ENCODE measurements around the gene UBA3. TPM values are rescaled to one million over a fixed set of nuclear protein-coding genes. Genes with fewer than 3 reads are reported as not detected.
A peak's percentile ranks its signal among the peaks of the same experiment; 100 is the strongest.

Gene UBA3
- total and polyA plus RNA-seq, 8 donors = 33.4 to 99.3 (median 44.5) TPM

DNA sequence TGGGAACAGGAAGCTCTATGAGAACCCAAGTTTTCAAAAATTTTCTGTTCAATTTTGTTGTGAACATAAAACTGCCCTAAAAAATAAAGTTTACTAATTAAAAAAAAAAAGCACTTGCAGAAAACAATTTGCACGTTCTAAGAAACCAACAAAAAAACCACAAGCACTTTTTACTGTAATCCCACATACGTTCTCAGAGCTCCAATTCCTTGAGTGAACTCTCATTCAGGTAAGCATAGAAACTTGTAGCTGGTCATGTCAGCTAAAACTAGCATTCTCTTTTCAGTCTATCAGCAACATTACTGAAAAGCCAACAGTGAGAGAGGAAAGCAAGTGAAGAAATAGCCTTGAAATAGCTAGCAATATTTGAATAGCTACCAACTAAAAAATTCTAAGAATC is 16.5 kb downstream of the UBA3 start:
- DNase-seq = no peak
- H3K36me3 ChIP-seq = peaks cover 17 to 74% (median 65%) of the 10 kb centered on the region in 4 donors
- 75 to 85% (median 81%) methylated on average over 2 of the region's 2 CpGs for WGBS, 5 donors

DNA sequence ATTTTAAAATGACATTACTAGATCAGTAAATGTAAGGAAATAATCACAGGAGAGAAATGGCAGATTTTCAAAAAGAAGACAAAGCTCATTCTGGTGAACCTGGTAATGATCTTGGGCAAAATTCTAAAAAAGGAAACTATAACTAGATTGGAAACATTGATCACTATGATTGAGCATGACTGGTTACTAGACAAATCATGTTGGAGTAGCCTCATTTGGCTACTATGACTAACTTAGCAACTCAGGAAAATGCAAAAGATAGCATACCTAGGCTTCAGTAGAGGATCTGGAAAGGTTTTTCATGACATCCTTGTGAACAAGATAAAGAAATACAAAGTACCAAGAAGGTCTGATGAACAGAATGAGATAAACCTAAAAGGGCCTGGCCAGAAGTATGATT is 20.5 kb downstream of the UBA3 start:
- Histone ChIP-seq H3K9me3 (no peaks in the 10 kb centered on the region), H3K27me3 (no peaks in the 10 kb centered on the region), H3K36me3 (peaks cover 22 to 90% (median 88%) of the 10 kb centered on the region in 4 donors), H3K4me1 (no peaks in the 10 kb centered on the region), H3K27ac (peak overlapping the region in 1 of 5 donors; percentile 34), H3K4me3 (no peak overlapping the region)
- DNase-seq = no peak
- intact Hi-C loops (cut with DNase I; ENCODE audit: low total_unique reads) = no loop called here
- TF ChIP-seq POLR2AphosphoS5 (IDR thresholded peaks at IDR 0.05) = no peak
- TF ChIP-seq EP300 (IDR thresholded peaks at IDR 0.05) = no peak
- TF ChIP-seq, protein P1, sequence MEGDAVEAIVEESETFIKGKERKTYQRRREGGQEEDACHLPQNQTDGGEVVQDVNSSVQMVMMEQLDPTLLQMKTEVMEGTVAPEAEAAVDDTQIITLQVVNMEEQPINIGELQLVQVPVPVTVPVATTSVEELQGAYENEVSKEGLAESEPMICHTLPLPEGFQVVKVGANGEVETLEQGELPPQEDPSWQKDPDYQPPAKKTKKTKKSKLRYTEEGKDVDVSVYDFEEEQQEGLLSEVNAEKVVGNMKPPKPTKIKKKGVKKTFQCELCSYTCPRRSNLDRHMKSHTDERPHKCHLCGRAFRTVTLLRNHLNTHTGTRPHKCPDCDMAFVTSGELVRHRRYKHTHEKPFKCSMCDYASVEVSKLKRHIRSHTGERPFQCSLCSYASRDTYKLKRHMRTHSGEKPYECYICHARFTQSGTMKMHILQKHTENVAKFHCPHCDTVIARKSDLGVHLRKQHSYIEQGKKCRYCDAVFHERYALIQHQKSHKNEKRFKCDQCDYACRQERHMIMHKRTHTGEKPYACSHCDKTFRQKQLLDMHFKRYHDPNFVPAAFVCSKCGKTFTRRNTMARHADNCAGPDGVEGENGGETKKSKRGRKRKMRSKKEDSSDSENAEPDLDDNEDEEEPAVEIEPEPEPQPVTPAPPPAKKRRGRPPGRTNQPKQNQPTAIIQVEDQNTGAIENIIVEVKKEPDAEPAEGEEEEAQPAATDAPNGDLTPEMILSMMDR (IDR thresholded peaks at IDR 0.05) = no peak
- no peak for TF ChIP-seq POLR2A (IDR thresholded peaks at IDR 0.05)

More for the DNA sequence above, 16.5 kb downstream of the UBA3 start:
- intact Hi-C loops (cut with DNase I; ENCODE audit: low total_unique reads) = no loop called here
- H3K27me3 ChIP-seq = no peaks in the 10 kb centered on the region
- no peak for TF ChIP-seq POLR2AphosphoS5 (IDR thresholded peaks at IDR 0.05)
- no peak for TF ChIP-seq EP300 (IDR thresholded peaks at IDR 0.05)
- TF ChIP-seq, protein P1 (IDR thresholded peaks at IDR 0.05) = no peak
- no peak for TF ChIP-seq POLR2A (IDR thresholded peaks at IDR 0.05)
- H3K4me1 ChIP-seq = no peaks in the 10 kb centered on the region
- no peak overlapping the region for H3K27ac ChIP-seq
- no peaks in the 10 kb centered on the region for H3K9me3 ChIP-seq
- no peak overlapping the region for H3K4me3 ChIP-seq

DNA sequence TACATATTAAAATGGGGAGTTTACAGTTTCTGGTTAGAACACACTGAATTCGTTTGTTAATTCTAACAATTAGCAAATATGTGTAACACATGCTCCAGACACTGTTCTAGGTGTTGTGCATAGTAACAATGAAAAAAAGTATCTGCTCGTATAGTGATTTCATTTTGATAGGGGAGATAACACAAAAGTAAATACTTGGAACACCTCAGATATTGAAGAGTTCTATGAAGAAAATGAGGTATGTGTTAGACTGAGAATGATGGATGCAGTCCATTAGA is 21.3 kb downstream of the UBA3 start:
- H3K36me3 ChIP-seq = peaks cover 22 to 96% (median 93%) of the 10 kb centered on the region in 4 donors

DNA sequence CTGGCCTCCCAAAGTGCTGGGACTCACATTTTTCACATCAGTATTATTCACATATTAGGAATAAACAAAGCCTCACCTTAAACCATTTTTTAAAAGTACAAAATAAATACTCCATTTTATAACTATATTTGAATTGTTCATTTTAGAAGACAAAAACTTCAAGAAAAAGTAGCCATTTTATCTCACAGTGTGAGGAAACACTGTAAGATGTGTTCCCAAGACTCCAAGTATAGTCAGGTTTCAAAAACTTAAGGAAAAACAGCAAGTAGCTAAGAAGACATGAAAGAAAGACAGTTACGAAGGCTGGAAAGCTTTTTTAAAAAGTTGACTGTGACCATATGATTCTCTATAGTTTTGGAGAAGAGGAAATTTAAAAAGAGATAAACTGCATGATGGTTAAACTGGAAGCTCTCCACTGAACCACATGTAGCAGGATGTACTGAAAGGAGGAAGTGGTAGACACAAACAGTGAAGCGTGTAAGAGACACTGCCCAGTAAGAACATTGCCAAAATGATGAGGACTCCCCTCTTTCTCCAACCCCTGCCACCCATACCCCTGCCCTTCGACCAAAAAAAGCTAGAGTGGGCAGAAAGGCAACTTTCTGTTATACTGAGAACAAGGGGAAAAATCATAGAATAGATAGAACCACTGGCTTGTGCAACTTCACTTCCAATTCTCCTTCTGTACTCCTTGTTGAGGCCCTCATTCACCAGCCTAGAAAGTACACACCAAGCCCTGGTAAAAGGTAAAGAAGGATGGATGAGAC is 21.8 kb downstream of the UBA3 start:
- TF ChIP-seq POLR2AphosphoS5 (IDR thresholded peaks at IDR 0.05) (no peak), EP300 (IDR thresholded peaks at IDR 0.05) (no peak), POLR2A (IDR thresholded peaks at IDR 0.05) (no peak)
- TF ChIP-seq, protein P1 (IDR thresholded peaks at IDR 0.05) = no peak

More for the DNA sequence above, 21.3 kb downstream of the UBA3 start:
- H3K9me3 ChIP-seq = no peaks in the 10 kb centered on the region
- intact Hi-C loops (cut with DNase I; ENCODE audit: low total_unique reads) = no loop called here
- H3K27me3 ChIP-seq = no peaks in the 10 kb centered on the region
- H3K4me3 ChIP-seq = no peak overlapping the region
- H3K27ac ChIP-seq = peak overlapping the region in 3 of 5 donors; percentile 18 to 34 (median 31)
- 70 to 80% (median 75%) methylated on average over 2 of the region's 2 CpGs for WGBS, 5 donors
- no peaks in the 10 kb centered on the region for H3K4me1 ChIP-seq
- DNase-seq = no peak
- TF ChIP-seq EP300 (IDR thresholded peaks at IDR 0.05) = no peak
- TF ChIP-seq POLR2A (IDR thresholded peaks at IDR 0.05) = no peak
- TF ChIP-seq POLR2AphosphoS5 (IDR thresholded peaks at IDR 0.05) = no peak
- TF ChIP-seq, protein P1 (IDR thresholded peaks at IDR 0.05) = no peak

More for the DNA sequence above, 21.8 kb downstream of the UBA3 start:
- intact Hi-C loops (cut with DNase I; ENCODE audit: low total_unique reads) = no loop called here
- Histone ChIP-seq H3K27ac (peak overlapping the region in 3 of 5 donors; percentile 18 to 34 (median 31)), H3K36me3 (peaks cover 22 to 93% (median 89%) of the 10 kb centered on the region in 4 donors), H3K4me3 (no peak overlapping the region), H3K27me3 (no peaks in the 10 kb centered on the region), H3K9me3 (no peaks in the 10 kb centered on the region), H3K4me1 (no peaks in the 10 kb centered on the region)
- WGBS, 5 donors = 73 to 83% (median 80%) methylated on average over 3 of the region's 3 CpGs
- peak in 1 of 2 donors; percentile 19 for DNase-seq

Data from stomach (tissue), 9 donors.